ENCODE results near the gene PATJ. TPM values are rescaled to one million over a fixed set of nuclear protein-coding genes. Genes with fewer than 3 reads are reported as not detected.
A peak's percentile ranks its signal among the peaks of the same experiment; 100 is the strongest.

PATJ gene
- total and polyA plus RNA-seq, 2 of the 13 experiments (the other 11 are each of a cell fraction or from before 2014, with no cell fraction given) = 6.2 to 16.8 TPM

DNA sequence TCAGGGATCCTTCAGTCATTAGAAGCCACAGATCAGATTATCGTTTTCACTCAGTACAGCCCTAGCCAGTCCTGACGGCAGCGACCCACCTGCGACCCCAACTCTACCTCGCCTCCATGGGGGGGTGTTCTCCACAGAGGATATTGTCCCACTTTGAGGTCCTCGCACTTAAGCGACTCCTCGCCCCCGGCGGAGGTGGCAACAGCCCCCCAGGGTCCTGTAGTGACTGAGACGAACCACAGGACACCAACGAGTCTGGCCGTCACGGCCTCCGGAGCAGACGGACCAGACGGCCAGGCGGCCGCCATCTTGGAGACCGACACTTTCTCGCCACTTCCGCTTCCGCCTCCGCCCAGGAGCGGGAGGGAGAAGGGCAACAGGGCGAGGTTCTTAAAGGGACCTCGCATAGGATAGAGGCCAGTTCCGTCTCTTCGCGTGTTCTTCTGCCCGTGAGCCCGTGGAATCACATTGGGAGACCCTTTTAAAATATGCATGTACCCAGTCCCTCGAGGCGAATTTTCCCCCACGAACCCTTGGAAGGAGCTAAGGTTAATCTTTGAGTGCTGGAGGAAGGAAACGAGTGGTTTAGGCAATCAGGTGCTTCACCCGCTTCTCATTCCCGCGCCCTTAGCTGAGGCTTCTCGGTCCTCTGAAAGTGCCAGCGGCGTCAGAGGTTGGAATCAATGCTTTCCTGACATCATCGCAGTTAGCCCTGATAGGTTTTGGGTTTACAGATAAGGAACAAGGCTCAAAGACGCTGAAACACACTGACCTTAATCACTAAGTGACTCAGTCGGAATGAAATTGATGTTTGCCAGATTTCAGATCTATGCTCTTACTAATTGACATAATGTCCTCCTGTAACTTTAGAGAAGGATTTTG is 17.2 kb upstream of the PATJ start, which contains the start of gene TM2D1 (continued):
- TF ChIP-seq ONECUT2 (CRISPR knock-in tag; IDR thresholded peaks at IDR 0.05) (no peak), WIZ (CRISPR knock-in tag; IDR thresholded peaks at IDR 0.05) (0 out of 2 replicates have a peak, but pooled peaks have one; percentile 21), ELF1 (CRISPR knock-in tag; IDR thresholded peaks at IDR 0.05) (peak; percentile 98), BATF2 (CRISPR knock-in tag; IDR thresholded peaks at IDR 0.05) (no peak), ZNF484 (CRISPR knock-in tag; IDR thresholded peaks at IDR 0.05; ENCODE audit: borderline replicate concordance, low read depth) (0 out of 2 replicates have a peak, but pooled peaks have one; percentile 48), HCFC1 (IDR thresholded peaks at IDR 0.05; ENCODE audit: low read depth, low read length) (peak; percentile 49; the same call in 1 of the 2 replicates), HMG20A (CRISPR knock-in tag; IDR thresholded peaks at IDR 0.05; ENCODE audit: borderline replicate concordance) (no peak; the same call in 1 of the 2 replicates), CHD2 (IDR thresholded peaks at IDR 0.05; ENCODE audit: low read depth, low read length) (no peak), HINFP (CRISPR knock-in tag; IDR thresholded peaks at IDR 0.05; ENCODE audit: low read depth) (peak; percentile 20; the same call in 1 of the 2 replicates), NFE2L2 (IDR thresholded peaks at IDR 0.05; ENCODE audit: low read length) (no peak), JUN (CRISPR knock-in tag; IDR thresholded peaks at IDR 0.05) (peak; percentile 20; the same call in 1 of the 2 replicates), NR2C2 (CRISPR knock-in tag; IDR thresholded peaks at IDR 0.05; ENCODE audit: borderline replicate concordance) (peak; percentile 77), ZNF549 (CRISPR knock-in tag; IDR thresholded peaks at IDR 0.05) (no peak), NCOA1 (CRISPR knock-in tag; IDR thresholded peaks at IDR 0.05) (0 out of 2 replicates have a peak, but pooled peaks have one; percentile 51), ZNF572 (CRISPR knock-in tag; IDR thresholded peaks at IDR 0.05) (no peak), ZNF644 (CRISPR knock-in tag; IDR thresholded peaks at IDR 0.05; ENCODE audit: low read depth) (0 out of 2 replicates have a peak, but pooled peaks have one; percentile 36), SP4 (CRISPR knock-in tag; IDR thresholded peaks at IDR 0.05) (peak; percentile 68; the same call in 1 of the 2 replicates), IKZF1 (IDR thresholded peaks at IDR 0.05) (no peak), ZNF253 (CRISPR knock-in tag; IDR thresholded peaks at IDR 0.05; ENCODE audit: borderline replicate concordance) (peak; percentile 86; the same call in 1 of the 2 replicates), ZBTB42 (CRISPR knock-in tag; IDR thresholded peaks at IDR 0.05) (no peak), HMGA1 (CRISPR knock-in tag; conservative IDR thresholded peaks at IDR 0.05) (no peak), NFKB2 (CRISPR knock-in tag; IDR thresholded peaks at IDR 0.05; ENCODE audit: borderline replicate concordance) (peak; percentile 92; the same call in 1 of the 2 replicates), ZNF552 (CRISPR knock-in tag; IDR thresholded peaks at IDR 0.05; ENCODE audit: borderline replicate concordance) (peak; percentile 63; the same call in 1 of the 2 replicates), KDM5B (CRISPR knock-in tag; IDR thresholded peaks at IDR 0.05; ENCODE audit: borderline replicate concordance) (peak; percentile 96), HNRNPK (IDR thresholded peaks at IDR 0.05; ENCODE audit: low read depth, low read length, poor library complexity, severe bottlenecking) (no peak), ZNF768 (CRISPR knock-in tag; IDR thresholded peaks at IDR 0.05) (peak; percentile 82; the same call in 1 of the 2 replicates)
- TF ChIP-seq, protein P1, sequence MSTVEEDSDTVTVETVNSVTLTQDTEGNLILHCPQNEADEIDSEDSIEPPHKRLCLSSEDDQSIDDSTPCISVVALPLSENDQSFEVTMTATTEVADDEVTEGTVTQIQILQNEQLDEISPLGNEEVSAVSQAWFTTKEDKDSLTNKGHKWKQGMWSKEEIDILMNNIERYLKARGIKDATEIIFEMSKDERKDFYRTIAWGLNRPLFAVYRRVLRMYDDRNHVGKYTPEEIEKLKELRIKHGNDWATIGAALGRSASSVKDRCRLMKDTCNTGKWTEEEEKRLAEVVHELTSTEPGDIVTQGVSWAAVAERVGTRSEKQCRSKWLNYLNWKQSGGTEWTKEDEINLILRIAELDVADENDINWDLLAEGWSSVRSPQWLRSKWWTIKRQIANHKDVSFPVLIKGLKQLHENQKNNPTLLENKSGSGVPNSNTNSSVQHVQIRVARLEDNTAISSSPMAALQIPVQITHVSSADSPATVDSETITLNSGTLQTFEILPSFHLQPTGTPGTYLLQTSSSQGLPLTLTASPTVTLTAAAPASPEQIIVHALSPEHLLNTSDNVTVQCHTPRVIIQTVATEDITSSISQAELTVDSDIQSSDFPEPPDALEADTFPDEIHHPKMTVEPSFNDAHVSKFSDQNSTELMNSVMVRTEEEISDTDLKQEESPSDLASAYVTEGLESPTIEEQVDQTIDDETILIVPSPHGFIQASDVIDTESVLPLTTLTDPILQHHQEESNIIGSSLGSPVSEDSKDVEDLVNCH (CRISPR knock-in tag; IDR thresholded peaks at IDR 0.05) = no peak
